NCI-H1092 treated with DMSO at 0.1 percent for 48 hours (cell line): Measurements from ENCODE around the gene SMTN.
"Not testable (repeated sequence)": the region's sequence is repeated elsewhere in the genome, so short reads cannot be mapped to it uniquely, and the experiment has no call there.

Source experiments
- DNase-seq: peaks from one replicate; lab custom pipeline; 2025; lab: John Stamatoyannopoulos, UW

The SMTN gene

DNA sequence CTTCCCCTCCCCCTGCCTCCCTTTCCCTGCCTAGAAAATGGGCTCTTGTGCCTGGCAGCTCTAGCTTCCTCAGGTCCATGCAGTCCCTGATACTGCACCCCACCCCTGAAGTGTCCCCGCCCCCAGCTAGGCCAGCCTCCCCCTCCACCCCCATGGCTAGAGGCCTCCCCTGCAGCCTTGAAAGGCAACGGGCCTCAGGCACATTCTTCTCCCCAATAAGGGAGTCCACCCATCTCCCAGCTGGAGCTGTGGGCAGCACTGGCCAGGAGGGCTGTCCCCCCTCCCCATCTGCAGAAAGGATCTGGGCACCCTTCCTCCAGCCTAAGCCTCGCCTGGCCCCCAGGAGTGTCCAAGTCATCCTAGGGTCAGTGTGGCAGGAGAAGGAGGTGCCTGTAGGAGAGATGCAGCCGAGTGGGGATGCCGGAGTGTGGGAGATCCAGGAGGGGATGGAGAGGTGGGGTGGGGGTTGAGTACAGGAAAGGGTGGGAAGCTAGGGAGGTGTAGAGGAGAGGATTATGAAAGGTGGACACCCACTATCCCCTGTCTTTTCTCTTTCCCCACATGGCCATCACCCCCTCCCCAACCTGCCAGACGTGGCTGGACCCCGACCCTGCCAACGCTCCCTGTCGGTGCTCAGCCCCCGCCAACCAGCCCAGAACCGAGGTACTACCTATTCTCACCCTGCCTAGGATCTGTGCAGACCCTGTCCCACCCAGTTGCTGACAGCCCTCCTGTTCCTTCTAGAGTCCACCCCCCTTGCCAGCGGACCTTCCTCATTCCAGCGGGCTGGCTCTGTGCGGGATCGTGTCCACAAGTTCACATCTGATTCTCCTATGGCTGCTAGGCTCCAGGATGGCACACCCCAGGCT, 9.3 kb downstream of the SMTN start:
- no peak for DNase-seq

DNA sequence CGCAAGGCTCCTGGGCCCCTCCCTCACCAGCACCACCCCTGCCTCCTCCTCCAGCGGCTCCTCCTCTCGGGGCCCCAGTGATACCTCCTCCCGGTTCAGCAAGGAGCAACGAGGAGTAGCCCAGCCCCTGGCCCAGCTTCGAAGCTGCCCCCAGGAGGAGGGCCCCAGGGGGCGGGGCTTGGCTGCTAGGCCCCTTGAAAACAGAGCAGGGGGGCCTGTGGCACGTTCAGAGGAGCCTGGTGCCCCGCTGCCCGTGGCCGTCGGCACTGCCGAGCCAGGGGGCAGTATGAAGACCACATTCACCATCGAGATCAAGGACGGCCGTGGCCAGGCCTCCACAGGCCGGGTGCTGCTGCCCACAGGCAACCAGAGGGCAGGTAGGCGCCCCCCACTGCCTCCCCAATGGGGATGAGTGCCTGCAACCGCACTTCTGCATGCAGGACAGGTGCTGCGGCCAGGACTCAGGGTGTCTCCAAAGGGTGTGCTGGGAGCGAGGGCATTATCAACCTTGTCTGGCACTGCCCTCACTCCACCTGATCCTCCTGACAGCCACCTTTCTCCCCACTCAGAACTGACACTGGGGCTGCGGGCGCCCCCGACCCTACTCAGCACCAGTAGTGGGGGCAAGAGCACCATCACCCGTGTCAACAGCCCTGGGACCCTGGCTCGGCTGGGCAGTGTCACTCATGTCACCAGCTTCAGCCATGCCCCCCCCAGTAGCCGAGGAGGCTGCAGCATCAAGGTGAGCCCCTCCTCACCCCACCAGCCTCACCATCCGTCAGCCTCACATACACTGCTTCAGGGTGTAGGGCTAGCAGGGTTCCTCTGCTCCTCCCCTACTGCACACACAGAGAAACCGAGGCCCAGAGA, 10.2 kb downstream of the SMTN start:
- DNase-seq: no peak

GRCh38 chr22:31092161-31092560, 11.0 kb downstream of the SMTN start:
- no peak for DNase-seq

- DNase-seq: peak; percentile 18
These were observed 12.2 kb downstream of the SMTN start for GRCh38 chr22:31093086-31093850.

GRCh38 chr22:31094021-31094551, 13.0 kb downstream of the SMTN start:
- peak; percentile 86 for DNase-seq

DNA sequence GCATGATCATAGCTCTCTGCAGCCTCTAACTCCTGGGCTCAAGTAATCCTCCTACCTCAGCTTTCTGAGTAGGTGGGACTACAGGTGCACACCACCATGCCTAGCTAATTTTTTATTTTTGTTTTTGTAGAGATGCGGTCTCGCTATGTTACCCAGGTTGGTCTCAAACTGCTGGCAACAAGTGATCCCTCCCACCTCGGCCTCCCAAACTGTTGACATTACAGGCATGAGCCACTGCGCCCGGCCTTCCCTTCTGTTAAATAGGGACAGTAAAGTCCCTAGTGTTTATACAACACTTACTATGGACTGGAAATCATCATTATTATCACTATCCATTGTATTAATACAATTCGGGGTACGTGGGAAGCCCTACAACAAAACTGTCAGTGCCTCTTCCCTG, 13.6 kb downstream of the SMTN start:
- DNase-seq: no peak

DNA sequence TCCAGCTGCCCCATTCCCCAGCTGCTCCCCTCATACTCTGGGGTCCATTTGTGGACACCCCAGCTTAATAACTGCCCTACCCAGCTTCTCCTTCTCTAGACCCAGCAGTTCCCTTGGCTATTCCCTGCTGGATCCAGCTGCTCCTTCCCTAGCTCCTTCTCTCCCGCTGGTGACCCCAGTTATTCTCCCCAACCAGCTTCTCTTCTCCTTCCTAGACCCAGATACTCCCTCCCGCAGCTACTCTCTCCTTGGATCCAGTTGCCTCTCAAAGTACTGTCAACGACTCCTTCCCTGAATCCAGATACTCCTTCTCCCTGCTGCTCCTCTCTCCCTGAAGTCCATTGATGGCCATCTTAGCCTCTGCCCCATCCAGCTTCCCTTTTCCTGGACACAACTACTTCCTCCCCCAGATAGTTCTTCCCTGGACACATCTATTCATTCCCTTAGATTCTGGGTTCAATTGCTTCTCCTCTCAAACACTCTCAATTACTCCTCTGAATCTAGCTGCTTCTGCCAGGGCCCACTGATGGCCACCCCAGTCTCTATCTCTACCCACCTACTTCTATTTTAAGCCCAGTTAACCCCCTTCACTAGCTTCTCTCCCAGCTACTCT, 14.6 kb downstream of the SMTN start:
- DNase-seq: no peak

- no peak for DNase-seq
These were observed 15.7 kb downstream of the SMTN start for GRCh38 chr22:31096657-31097279.

- not testable (repeated sequence) for DNase-seq
These were observed 16.4 kb downstream of the SMTN start for GRCh38 chr22:31097539-31097938.

GRCh38 chr22:31097941-31098631, 17.0 kb downstream of the SMTN start:
- DNase-seq: no peak

DNA sequence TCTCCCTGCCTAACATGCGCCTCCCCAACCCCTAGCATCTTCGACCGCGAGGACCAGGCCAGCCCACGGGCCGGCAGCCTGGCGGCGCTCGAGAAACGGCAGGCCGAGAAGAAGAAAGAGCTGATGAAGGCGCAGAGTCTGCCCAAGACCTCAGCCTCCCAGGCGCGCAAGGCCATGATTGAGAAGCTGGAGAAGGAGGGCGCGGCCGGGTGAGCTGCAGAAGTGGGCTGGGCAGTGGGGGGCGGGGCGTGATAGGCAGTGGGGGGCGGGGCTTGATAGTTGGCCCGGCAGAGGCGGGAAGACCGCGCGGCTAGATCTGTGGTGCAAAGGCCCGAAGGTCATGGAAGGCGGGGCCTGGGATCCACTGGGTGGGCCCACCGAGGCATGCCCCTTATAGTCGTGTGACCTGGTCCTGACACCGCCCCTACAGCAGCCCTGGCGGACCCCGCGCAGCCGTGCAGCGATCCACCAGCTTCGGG, 17.6 kb downstream of the SMTN start:
- no peak for DNase-seq

DNA sequence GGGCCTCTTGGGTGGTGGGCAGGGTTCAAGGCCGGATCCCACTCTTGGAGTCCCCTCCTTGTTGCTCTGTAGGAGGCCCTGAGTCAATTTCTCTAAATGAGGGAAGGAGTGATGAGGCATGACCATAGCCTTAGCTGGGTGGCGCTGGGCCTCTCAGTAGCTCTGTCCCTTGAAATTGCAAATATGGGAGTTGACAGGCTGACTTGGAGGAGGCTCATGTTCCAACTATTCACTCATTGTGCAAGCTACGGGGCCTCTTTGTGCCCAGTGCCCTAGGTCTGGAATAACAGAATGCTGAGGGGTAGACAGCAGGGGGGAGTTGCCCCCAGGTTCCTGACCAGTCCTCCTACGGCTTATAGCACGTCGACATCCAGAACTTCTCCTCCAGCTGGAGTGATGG, 18.3 kb downstream of the SMTN start:
- no peak for DNase-seq

DNA sequence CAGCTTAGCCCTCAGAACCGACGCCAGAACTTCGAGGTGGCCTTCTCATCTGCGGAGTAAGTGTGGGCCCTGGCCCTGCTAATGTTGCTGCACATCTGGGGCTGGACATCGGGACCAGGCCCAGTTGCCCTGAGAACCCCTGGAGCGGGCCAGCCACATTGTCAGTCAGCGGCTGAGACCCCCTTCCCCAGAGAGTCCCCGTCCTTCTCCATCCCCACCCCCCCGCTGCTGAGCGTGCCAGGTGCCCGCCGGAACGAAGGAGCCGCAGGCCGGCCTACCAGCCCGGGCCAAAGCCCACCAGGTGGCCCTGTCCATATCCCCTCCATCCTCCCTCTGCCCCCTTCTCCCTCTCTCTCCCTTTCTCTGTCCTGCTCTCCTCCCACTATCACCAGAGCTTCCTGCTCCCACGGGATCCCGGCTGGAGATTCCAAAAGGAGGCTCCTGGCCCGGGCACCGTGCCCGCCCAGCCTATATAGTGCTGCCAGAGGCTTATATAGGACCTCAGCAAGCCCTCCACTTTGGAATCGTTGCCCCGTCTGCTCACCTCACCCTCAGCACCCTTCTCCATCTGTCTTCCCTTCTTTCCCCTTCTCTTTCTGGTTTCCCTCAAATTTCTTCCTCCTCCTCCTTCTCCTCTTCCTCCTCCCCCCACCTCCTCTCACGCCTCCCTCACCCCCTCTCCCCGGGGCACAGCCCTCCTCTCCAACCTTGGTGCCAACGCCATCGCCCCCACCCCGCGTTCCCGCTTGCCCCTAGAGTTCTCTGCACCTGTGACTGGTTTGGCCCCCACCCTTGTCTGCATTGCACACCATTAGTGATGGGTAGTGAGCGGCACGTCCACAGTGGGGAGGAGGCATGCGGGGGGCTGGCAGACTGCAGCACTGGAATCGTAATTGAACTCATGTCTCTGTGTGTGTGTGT, 19.0 kb downstream of the SMTN start:
- DNase-seq: no peak

DNA sequence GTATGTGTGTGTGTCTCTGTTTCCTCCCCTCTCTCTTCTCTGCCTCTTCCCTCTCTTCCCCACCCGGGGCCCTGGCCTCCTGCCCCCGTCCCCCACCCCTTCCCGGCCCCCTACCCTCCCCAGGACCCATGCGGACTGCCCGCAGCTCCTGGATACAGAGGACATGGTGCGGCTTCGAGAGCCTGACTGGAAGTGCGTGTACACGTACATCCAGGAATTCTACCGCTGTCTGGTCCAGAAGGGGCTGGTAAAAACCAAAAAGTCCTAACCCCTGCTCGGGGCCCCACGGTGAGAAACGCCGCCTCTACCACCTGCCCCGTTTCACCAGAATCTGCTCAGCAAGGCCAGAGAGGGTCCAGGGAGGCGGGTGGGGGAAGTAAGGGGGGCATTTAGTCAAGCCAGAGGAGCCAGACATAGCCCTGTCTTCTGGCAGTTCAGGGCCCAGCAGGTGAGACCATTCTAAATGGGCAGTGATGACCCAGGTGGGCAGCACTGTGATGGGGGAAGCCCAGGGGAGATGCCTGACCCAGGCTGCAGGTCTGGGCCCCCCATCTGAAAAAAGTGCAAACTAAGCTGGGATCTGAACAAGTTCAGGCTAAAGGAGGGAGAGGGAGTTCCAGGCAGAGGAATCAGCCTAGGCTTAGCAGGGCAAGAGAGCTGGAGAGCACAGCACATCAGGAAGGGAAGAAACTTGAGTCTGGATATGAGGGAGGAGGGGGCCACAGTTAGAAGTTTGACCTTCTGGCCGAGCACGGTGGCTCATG, 19.8 kb downstream of the SMTN start:
- DNase-seq: no peak

DNA sequence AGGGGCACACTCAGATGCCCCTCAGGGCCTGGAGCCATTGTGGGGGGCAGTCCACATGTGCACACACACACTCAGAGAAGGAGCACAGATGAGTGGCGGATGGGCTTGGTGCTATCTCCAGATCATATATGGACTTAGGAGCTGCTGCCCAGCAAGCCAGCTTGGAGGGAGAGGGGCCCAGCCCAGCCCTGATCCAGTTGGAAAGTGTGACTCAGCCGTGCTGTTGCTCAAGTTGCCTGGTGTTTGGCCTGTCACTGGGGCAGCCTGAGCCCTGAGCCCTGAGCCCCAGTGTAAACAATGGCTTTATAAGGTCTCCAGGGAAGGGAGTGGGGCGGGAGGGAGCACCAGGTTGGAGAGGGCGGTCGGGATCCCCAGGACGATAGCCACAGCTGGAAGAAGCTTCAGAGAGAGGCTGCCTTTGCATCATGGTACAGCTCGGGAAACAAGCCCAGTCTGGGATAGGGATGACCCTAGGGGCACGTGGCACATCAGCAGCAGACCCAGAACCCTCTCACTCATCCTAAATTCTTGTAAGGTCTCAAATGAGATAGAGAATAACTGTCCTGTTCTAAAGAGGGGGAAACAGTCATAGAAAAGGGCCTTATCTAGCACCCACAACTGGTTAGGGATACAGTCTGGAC, 21.4 kb downstream of the SMTN start:
- DNase-seq: no peak

DNA sequence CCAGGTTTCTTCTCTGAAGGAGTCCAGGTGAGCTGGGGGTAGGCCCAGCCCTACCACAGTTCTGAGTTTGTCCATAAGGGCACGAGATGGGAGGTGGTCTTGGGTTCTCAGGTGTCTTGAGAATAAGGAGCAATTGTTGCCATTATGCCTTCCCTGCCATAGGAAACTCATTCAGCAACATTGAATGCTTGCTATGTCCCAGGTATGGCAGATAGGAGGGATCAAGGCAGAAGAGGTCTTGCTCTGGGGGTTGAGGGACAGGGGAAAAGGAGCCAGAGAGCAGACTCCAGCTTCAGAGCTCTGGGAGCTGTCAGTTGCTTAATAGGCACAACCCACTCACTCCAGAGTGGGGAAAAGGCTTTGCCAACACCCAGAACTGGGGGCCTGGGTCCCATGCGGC, 22.0 kb downstream of the SMTN start:
- no peak for DNase-seq

DNA sequence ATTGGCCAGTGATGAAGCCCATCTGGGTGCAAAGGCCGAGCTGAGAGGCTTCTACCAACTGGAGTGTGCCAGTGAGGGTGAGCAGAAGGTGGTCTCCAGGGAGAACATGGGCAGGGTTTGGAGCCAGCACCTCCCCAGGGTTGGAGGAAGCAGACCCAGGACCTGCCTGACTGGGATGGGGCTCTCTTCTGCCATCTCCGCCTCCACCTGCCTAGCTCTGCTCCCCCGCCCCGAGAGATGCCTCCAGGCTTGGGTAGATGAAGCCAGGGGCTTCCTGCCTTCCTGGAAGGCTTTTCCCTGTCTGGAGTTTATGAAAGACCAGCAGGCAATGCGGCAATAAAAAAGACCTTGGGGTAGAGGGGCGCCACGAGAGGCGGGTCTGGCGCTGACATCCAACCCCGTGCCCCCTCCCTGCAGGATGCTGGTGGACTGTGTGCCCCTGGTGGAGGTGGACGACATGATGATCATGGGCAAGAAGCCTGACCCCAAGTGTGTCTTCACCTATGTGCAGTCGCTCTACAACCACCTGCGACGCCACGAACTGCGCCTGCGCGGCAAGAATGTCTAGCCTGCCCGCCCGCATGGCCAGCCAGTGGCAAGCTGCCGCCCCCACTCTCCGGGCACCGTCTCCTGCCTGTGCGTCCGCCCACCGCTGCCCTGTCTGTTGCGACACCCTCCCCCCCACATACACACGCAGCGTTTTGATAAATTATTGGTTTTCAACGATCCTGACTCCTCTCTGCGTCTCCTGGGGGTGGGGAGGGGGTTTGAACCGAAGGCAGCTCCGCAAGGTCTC, 23.0 kb downstream of the SMTN start:
- DNase-seq: no peak
